AG10803 (cell line): Measurements from ENCODE around the gene TSPAN11.
A peak's percentile ranks its signal among the peaks of the same experiment; 100 is the strongest.

Source experiments
- DNase-seq: peaks from one replicate; pipeline ENCODE4 v3.0.0; 2010; ENCODE audit warnings: low read depth
- H3K4me3 ChIP-seq: 2 replicates; pipeline ENCODE4 v1.5.1; 2011; ENCODE audit warnings: mild to moderate bottlenecking, low read length, control low read depth
- CTCF ChIP-seq: conservative IDR thresholded peaks from 2 replicates; pipeline ENCODE4 v1.5.1; 2011; ENCODE audit warnings: mild to moderate bottlenecking, low read length, control low read depth, inconsistent platforms

Gene TSPAN11

GRCh38 chr12:30970559-30971197 lies 44.1 kb downstream of the TSPAN11 start:
- no peak overlapping the region for H3K4me3 ChIP-seq
- no peak for DNase-seq
- no peak for TF ChIP-seq CTCF

- no peak for TF ChIP-seq CTCF
- H3K4me3 ChIP-seq, result no peak overlapping the region
- no peak for DNase-seq
Observed at GRCh38 chr12:30972035-30972434, 45.5 kb downstream of the TSPAN11 start.

GRCh38 chr12:30973175-30973574 lies 46.6 kb downstream of the TSPAN11 start:
- no peak overlapping the region for H3K4me3 ChIP-seq
- TF ChIP-seq CTCF, result no peak
- DNase-seq, result peak; percentile 50

GRCh38 chr12:30973830-30974229 lies 47.3 kb downstream of the TSPAN11 start:
- no peak overlapping the region for H3K4me3 ChIP-seq

GRCh38 chr12:30974746-30975500 lies 48.4 kb downstream of the TSPAN11 start:
- TF ChIP-seq CTCF, result no peak
- no peak overlapping the region for H3K4me3 ChIP-seq
- DNase-seq, result no peak

More at GRCh38 chr12:30973830-30974229, 47.3 kb downstream of the TSPAN11 start:
- TF ChIP-seq CTCF, result no peak
- no peak for DNase-seq

- no peak for TF ChIP-seq CTCF
- H3K4me3 ChIP-seq, result no peak overlapping the region
- DNase-seq, result no peak
Observed at GRCh38 chr12:30975581-30975980, 49.0 kb downstream of the TSPAN11 start.

GRCh38 chr12:30976206-30976605 lies 49.7 kb downstream of the TSPAN11 start:
- DNase-seq, result peak; percentile 30
- no peak overlapping the region for H3K4me3 ChIP-seq
- TF ChIP-seq CTCF, result no peak
